Chondrocyte (in vitro differentiated cells): Measurements from ENCODE around the gene TMEM154. TPM values are rescaled to one million over a fixed set of nuclear protein-coding genes. Genes with fewer than 3 reads are reported as not detected.

Experiments used
- DNase-seq: peaks from one replicate; pipeline ENCODE4 v3.0.0; 2021; ENCODE audit warnings: mixed read lengths, low spot score
- H3K27ac Mint-ChIP-seq: one replicate; pipeline ENCODE4 v1.8.0; 2021; ENCODE audit warnings: mild to moderate bottlenecking, moderate library complexity, mixed read lengths; ENCODE audit not compliant: unreplicated experiment
- H3K27me3 Mint-ChIP-seq: 2 replicates; pipeline ENCODE4 v1.8.0; 2021; ENCODE audit warnings: low read depth, mixed read lengths
- H3K36me3 Mint-ChIP-seq: 2 replicates; pipeline ENCODE4 v1.8.0; 2021; ENCODE audit warnings: low read depth, mixed read lengths
- H3K4me1 Mint-ChIP-seq: 2 replicates; pipeline ENCODE4 v1.8.0; 2021; ENCODE audit warnings: low read depth, mild to moderate bottlenecking, mixed read lengths
- H3K4me3 Mint-ChIP-seq: one replicate; pipeline ENCODE4 v1.8.0; 2021; ENCODE audit warnings: mild to moderate bottlenecking, moderate library complexity, mixed read lengths; ENCODE audit not compliant: unreplicated experiment
- H3K9me3 Mint-ChIP-seq: 2 replicates; pipeline ENCODE4 v1.8.0; 2021; ENCODE audit warnings: low read depth, mixed read lengths
- total RNA-seq: library from RNA; stranded (reverse); gene quantifications from 3 replicates; pipeline ENCODE4 v1.2.1, GENCODE V29; 2021
- TF ChIP-seq, protein P1 (sequence below): fragments of 200-600 bp; sonication (generic); IDR thresholded peaks from 2 replicates; pipeline ENCODE4 v1.5.0; 2021; ENCODE audit warnings: antibody characterized with exemption, mild to moderate bottlenecking, moderate library complexity

Gene TMEM154
- total RNA-seq, 1 donor from 2014 or later = 2.2 TPM

DNA sequence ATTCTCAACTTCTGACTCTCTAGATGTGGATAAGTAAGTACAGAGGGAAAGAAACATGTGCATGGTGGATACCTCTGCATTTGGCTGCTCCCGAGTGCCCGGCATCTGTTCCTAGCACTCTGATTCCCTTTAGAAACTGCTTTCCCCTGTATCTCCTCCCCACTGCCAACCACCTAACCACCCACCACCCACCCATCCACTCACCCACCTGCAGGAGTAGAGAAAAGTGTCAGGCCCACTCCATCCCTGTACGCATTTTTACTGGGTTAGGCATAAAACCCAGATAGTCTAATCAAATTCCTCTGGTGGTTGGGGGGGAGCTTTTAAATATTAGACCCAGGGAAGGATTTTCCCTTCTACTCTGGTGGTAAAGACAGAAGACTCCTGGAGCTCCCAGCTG lies 63.0 kb downstream of the TMEM154 start:
- H3K4me3 Mint-ChIP-seq = no peak overlapping the region
- H3K27me3 Mint-ChIP-seq = peaks cover 22% of the 10 kb centered on the region
- H3K36me3 Mint-ChIP-seq = no peaks in the 10 kb centered on the region

DNA sequence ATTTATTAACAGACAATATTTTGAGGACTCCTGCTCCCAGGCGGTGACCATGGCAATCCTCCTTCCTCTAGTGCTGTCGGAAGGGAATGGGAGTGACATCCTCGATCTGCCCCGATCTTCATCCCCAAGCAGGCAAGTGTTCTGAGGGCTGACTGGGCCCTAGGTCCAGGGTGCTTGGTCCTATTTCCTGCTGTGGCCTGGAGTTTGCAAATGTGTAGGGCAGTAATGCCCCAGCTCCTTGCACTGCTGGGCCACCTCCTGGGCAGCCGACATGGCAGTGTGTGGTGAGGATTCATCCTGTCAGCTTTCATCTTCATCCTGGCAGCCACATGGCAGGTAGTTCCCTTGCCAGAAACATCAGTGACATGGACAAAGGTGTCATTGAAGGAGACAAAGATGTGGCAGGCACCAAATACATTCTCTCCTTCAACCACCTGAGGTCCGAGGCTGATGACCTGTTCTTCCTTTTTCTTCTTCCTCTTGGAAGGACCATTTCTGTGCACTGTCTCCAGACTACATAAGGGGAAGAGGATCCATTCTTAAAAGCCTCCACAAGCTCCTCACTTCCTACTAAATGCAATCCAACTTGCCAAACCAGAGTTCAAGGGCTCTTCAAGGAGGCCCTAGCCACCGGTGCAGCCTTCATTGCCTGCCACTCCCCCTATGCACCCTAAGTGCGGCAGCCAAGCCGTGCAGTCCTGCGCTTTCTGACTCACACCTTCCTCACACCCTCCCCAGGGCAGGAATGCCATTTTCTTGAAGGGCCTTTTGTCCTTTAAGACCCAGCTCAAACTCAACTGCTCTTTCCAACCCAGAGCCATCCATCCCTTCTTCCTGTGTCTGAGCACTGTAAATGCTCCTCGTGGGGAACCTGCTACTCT lies 65.7 kb downstream of the TMEM154 start:
- DNase-seq = no peak
- Mint-ChIP-seq H3K4me1 (no peaks in the 10 kb centered on the region), H3K27me3 (peaks cover 32% of the 10 kb centered on the region), H3K36me3 (no peaks in the 10 kb centered on the region), H3K4me3 (no peak overlapping the region), H3K9me3 (no peaks in the 10 kb centered on the region), H3K27ac (no peak overlapping the region)
- TF ChIP-seq, protein P1, sequence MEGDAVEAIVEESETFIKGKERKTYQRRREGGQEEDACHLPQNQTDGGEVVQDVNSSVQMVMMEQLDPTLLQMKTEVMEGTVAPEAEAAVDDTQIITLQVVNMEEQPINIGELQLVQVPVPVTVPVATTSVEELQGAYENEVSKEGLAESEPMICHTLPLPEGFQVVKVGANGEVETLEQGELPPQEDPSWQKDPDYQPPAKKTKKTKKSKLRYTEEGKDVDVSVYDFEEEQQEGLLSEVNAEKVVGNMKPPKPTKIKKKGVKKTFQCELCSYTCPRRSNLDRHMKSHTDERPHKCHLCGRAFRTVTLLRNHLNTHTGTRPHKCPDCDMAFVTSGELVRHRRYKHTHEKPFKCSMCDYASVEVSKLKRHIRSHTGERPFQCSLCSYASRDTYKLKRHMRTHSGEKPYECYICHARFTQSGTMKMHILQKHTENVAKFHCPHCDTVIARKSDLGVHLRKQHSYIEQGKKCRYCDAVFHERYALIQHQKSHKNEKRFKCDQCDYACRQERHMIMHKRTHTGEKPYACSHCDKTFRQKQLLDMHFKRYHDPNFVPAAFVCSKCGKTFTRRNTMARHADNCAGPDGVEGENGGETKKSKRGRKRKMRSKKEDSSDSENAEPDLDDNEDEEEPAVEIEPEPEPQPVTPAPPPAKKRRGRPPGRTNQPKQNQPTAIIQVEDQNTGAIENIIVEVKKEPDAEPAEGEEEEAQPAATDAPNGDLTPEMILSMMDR = no peak

More for the DNA sequence above, 63.0 kb downstream of the TMEM154 start:
- TF ChIP-seq, protein P1 = no peak
- no peak overlapping the region for H3K27ac Mint-ChIP-seq
- DNase-seq = no peak
- no peaks in the 10 kb centered on the region for H3K4me1 Mint-ChIP-seq
- no peaks in the 10 kb centered on the region for H3K9me3 Mint-ChIP-seq

- Mint-ChIP-seq H3K4me1 (no peaks in the 10 kb centered on the region), H3K9me3 (no peaks in the 10 kb centered on the region), H3K4me3 (no peak overlapping the region), H3K27ac (no peak overlapping the region), H3K36me3 (no peaks in the 10 kb centered on the region), H3K27me3 (peaks cover 30% of the 10 kb centered on the region)
- TF ChIP-seq, protein P1 = no peak
- no peak for DNase-seq
These were observed 66.4 kb downstream of the TMEM154 start for GRCh38 chr4:152613351-152613750.

DNA sequence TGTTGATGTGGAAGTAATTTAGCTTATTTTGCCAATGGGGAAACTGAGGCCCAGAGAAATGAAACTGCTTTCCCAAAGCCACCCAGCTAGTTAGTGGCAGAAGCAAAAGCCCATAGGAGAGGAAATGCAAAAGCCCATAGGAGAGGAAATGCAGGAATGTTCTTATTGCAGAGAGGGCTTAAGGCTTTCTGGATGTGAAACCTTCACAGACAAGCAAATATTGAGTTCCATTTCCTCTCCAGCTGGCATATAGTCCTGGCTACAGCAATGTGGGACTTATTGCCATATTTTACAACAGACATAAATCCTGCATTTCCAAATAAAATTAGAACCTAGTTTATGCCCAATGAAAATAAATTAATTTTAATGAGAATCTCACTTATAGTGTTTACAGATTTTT lies 69.7 kb downstream of the TMEM154 start:
- Mint-ChIP-seq H3K27me3 (peaks cover 25% of the 10 kb centered on the region), H3K27ac (no peak overlapping the region), H3K4me3 (no peak overlapping the region), H3K9me3 (no peaks in the 10 kb centered on the region), H3K36me3 (no peaks in the 10 kb centered on the region), H3K4me1 (peaks cover 13% of the 10 kb centered on the region)
- TF ChIP-seq, protein P1 = no peak
- DNase-seq = no peak

GRCh38 chr4:152609481-152609880 lies 70.3 kb downstream of the TMEM154 start:
- Mint-ChIP-seq H3K27me3 (peaks cover 21% of the 10 kb centered on the region), H3K4me1 (peaks cover 13% of the 10 kb centered on the region), H3K4me3 (no peak overlapping the region), H3K36me3 (no peaks in the 10 kb centered on the region), H3K9me3 (no peaks in the 10 kb centered on the region), H3K27ac (no peak overlapping the region)
- DNase-seq = no peak
- TF ChIP-seq, protein P1 = no peak
